GM19372 (cell line): ENCODE measurements around the gene NKIRAS2.
"Not testable (repeated sequence)": the region's sequence is repeated elsewhere in the genome, so short reads cannot be mapped to it uniquely, and the experiment has no call there.

Experiments used
- ATAC-seq: cut with Tn5 transposase; IDR thresholded peaks from one replicate; pipeline ENCODE4 v1.9.1; 2021; ENCODE audit warnings: mild to moderate bottlenecking, low read depth, moderate library complexity; ENCODE audit not compliant: unreplicated experiment

Gene NKIRAS2

GRCh38 chr17:41996855-41997164, 23.1 kb upstream of the NKIRAS2 start:
- ATAC-seq: no peak

GRCh38 chr17:41998497-41998896, 21.4 kb upstream of the NKIRAS2 start:
- no peak for ATAC-seq

- ATAC-seq: no peak
Measured at GRCh38 chr17:42000413-42001133, 19.3 kb upstream of the NKIRAS2 start.

- ATAC-seq: no peak
Measured at GRCh38 chr17:42001729-42002128, 18.2 kb upstream of the NKIRAS2 start.

GRCh38 chr17:42002175-42002791, 17.6 kb upstream of the NKIRAS2 start:
- no peak for ATAC-seq

GRCh38 chr17:42002792-42003301, 17.0 kb upstream of the NKIRAS2 start:
- ATAC-seq: no peak

- no peak for ATAC-seq
Measured at GRCh38 chr17:42005166-42005565, 14.7 kb upstream of the NKIRAS2 start.

GRCh38 chr17:42009170-42009569, 10.7 kb upstream of the NKIRAS2 start:
- no peak for ATAC-seq

GRCh38 chr17:42010266-42010680, 9.6 kb upstream of the NKIRAS2 start:
- ATAC-seq: not testable (repeated sequence)

- ATAC-seq: no peak
Measured at GRCh38 chr17:42010898-42011516, 8.9 kb upstream of the NKIRAS2 start.

- not testable (repeated sequence) for ATAC-seq
Measured at GRCh38 chr17:42012363-42012762, 7.5 kb upstream of the NKIRAS2 start.

GRCh38 chr17:42013740-42014139, 6.2 kb upstream of the NKIRAS2 start:
- not testable (repeated sequence) for ATAC-seq

- ATAC-seq: no peak
Measured at GRCh38 chr17:42016411-42016831, 3.5 kb upstream of the NKIRAS2 start.

- peak; percentile 83 for ATAC-seq
Measured at GRCh38 chr17:42016941-42017865, 2.7 kb upstream of the NKIRAS2 start, which contains the start of gene DNAJC7. DNAJC7 (minus strand) TSS chr17:42017439; CDS start chr17:42017416, 23 bp downstream.

- no peak for ATAC-seq
Measured at GRCh38 chr17:42017866-42018200, 2.1 kb upstream of the NKIRAS2 start.

GRCh38 chr17:42018339-42018738, 1.6 kb upstream of the NKIRAS2 start:
- no peak for ATAC-seq

- no peak for ATAC-seq
Measured at GRCh38 chr17:42018988-42019387, 902 bp upstream of the NKIRAS2 start.

GRCh38 chr17:42020845-42021244, 955 bp downstream of the NKIRAS2 start:
- not testable (repeated sequence) for ATAC-seq

- ATAC-seq: no peak
Measured at GRCh38 chr17:42023524-42024349, 3.8 kb downstream of the NKIRAS2 start.

GRCh38 chr17:42025191-42025579, 5.3 kb downstream of the NKIRAS2 start:
- no peak for ATAC-seq
